22Rv1 (cell line): ENCODE data around the gene PTGES3.

Experiments
- ZFX ChIP-seq: fragments of 450-650 bp; IDR thresholded peaks from 2 replicates; pipeline ENCODE4 v1.6.1; 2017; ENCODE audit warnings: antibody characterized with exemption, borderline replicate concordance
- TF ChIP-seq, protein P1 (sequence below): fragments of 450-650 bp; IDR thresholded peaks from 2 replicates; pipeline ENCODE4 v1.5.1; 2017; ENCODE audit warnings: mild to moderate bottlenecking

- TF ChIP-seq, protein P1, sequence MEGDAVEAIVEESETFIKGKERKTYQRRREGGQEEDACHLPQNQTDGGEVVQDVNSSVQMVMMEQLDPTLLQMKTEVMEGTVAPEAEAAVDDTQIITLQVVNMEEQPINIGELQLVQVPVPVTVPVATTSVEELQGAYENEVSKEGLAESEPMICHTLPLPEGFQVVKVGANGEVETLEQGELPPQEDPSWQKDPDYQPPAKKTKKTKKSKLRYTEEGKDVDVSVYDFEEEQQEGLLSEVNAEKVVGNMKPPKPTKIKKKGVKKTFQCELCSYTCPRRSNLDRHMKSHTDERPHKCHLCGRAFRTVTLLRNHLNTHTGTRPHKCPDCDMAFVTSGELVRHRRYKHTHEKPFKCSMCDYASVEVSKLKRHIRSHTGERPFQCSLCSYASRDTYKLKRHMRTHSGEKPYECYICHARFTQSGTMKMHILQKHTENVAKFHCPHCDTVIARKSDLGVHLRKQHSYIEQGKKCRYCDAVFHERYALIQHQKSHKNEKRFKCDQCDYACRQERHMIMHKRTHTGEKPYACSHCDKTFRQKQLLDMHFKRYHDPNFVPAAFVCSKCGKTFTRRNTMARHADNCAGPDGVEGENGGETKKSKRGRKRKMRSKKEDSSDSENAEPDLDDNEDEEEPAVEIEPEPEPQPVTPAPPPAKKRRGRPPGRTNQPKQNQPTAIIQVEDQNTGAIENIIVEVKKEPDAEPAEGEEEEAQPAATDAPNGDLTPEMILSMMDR = no peak
- TF ChIP-seq ZFX = no peak
These were observed 31.0 kb upstream of the PTGES3 start for GRCh38 chr12:56719056-56719455.
